HL-60/S4 (cell line): ENCODE measurements around the gene NINJ2.

Source experiments
- in situ Hi-C: fragments of 300-500 bp; cut with MboI; formaldehyde crosslinking; loops from 2 replicates; pipeline ENCODE4 v1.14.3; 2022; ENCODE audit warnings: low sequenced_read_pairs

The NINJ2 gene

DNA sequence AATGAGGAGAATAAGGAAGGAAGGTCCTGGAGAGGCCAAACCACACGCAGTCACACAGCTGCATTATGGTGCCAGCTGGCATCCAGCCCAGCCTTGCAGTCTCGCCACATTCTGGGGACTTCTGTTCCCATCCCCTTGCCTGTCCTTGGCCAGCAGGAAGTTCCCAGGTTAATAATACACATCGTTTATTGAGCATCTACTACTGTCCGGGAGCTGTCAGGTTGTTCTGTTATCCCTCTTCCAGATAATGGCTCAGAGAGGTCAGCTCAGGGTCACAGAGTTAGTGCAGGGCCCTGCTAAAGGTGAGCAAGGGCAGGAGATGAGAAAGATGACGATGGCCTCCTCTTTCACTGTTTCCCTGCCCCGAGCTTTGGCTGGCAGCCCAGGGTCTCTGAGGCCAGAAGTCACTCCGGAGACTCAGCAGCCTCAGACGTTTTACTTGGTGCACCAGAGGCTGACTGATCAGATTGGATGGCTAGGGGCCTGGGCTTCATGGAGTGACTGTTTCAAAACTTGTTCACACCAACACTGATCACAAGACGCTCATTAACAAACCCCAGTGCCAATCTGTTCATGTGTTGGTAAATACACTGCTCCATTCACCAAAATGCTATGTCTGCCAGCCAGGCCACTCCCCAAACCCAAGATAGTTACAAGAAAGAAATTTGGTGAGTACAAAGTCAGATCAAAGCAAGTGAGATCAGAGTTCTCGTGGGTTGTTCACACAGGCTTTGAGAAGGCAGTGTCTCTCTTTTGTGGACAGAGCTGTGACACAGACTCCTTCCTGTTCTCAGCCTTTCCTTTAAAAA, 124.3 kb downstream of the NINJ2 start:
- in situ Hi-C loops, result loop anchor here (10.0 kb wide), 1 partner anchor 84 kb away; the partner anchor contains the start of gene B4GALNT3

DNA sequence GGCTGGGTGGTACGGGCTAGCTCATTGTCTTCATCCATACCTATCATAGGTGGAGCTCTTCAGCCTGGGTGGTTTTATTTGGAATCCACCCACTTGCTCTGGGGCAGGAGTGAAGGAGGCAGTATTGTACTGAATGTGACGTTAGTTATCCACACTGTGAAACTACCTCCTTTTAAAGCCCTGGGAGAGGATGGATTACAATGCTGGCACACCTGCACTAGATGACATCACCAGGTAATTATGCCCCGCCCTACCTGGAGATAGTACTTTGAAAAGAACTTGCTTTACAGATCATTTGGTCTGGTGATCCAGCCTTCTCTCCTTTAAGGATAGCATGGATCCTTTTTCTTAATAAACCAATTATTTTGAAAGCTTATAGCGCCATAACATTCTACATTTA, 125.5 kb downstream of the NINJ2 start:
- in situ Hi-C loops, result loop anchor here (10.0 kb wide), 1 partner anchor 83 kb away; the partner anchor contains the start of gene B4GALNT3

DNA sequence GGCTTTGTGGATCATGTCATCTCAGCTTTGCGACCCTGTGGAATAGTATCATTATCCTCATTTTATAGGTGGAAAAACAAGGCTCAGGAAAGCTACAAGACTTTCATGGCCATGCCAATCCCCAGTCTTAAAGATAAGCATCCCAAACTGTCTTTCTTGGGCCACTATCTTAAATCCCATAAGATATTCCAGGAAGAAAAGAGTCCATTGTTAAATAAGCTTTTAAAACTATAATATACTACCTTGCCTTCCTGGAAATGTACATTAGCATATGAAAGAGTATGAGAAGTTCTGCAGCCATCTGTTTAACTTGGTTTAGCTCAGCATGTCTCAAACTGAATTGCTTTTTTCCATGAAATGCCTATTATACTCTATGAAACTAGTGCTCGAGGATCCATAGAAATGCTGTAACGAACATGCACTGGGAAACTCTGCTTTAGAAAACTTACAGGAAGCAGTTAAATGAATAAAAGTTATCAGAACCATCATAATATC, 126.4 kb downstream of the NINJ2 start:
- in situ Hi-C loops, result loop anchor here (10.0 kb wide), 1 partner anchor 82 kb away; the partner anchor contains the start of gene B4GALNT3

DNA sequence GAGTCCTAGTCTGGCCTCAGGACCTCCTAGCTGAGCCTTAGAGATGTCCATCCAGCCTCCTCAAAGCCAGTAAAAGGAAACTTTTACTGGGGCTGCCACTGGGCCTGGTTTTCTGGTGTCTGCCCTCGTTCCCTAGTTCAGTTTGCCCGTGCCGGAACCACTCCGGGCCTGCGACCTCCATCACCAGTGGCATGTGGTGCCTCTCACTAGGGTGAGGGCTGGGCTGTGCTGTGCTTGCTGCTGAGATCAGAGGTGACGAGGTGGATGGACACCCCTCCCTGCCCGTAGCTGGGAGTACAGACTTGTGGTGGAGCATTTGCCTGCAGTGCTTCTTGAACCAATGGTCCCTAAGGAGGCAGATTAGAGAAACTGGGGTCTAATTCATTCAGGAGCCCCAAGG, 127.8 kb downstream of the NINJ2 start:
- in situ Hi-C loops, result loop anchor here (10.0 kb wide), 1 partner anchor 81 kb away; the partner anchor contains the start of gene B4GALNT3

DNA sequence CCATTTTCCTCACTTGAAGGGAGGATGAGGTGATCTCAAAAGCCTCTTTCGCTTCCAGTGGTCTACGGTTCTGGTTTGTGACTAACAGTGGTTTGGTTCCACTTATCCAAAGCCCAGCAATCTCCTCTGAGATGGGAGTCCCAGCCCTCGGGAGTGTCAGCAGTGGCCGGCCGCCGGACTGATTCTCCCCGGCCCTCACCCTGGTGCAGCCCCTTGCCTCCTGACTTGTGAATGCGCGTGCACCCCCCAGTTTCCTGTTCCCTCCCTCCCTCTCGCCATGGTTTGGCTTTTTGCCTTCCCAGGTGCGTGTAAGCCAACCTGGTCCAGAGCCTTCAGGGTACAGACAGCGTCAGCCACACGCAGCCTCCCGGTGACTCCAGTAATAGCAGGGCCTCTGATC, 129.0 kb downstream of the NINJ2 start:
- in situ Hi-C loops, result loop anchor here (10.0 kb wide), 1 partner anchor 79 kb away; the partner anchor contains the start of gene B4GALNT3

DNA sequence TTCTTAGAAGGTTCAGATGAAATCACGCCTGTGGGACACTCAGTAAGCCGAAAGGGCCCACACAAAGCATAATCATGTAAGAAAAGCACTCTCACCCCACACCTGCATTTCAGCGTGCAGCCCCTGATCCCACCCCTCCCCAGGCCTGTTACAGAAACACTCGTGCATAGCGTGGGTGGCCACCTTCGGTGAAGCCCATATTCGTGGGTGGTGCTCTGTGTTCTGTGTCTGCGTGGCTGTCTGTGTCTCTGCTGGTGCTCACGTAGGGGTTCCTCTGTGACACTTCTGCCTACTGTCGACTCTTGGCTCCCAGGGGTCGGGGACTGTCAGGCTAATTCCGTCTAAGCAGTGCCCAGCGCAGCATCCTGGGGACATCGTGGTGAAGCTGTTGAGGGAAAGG, 129.5 kb downstream of the NINJ2 start:
- in situ Hi-C loops, result loop anchor here (10.0 kb wide), 1 partner anchor 79 kb away; the partner anchor contains the start of gene B4GALNT3

DNA sequence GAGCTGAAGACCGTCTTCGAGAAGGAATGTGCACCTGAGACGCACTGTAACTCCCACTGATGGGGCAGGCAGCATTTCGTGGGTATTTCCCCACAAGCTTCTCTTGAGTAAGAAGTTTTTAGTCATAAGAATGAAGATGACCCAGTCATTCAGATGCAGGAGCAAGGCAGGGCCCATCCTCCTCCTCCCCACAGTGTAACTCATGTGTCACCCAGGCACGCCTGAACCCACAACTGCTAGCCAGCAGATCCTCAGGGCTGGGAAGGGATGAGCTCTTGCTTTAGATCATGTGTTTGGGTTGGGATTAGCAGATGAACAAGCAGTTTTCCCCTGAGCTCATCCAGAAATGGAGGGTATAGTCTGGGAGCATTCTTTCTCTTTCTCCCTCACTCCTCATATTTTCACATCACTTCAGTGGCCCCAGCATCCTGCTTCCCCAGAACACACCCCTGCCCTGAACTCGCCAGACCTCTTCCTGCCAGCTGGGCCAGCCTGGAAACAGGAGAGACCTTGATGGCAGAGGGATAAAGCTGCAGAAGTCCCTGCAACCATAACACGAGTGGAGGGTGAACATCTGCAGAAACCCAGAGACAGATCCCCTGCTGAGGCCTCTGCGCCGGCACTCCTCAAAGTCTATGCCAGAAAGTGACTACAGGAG, 130.2 kb downstream of the NINJ2 start:
- in situ Hi-C loops, result loop anchor here (10.0 kb wide), 1 partner anchor 78 kb away; the partner anchor contains the start of gene B4GALNT3

DNA sequence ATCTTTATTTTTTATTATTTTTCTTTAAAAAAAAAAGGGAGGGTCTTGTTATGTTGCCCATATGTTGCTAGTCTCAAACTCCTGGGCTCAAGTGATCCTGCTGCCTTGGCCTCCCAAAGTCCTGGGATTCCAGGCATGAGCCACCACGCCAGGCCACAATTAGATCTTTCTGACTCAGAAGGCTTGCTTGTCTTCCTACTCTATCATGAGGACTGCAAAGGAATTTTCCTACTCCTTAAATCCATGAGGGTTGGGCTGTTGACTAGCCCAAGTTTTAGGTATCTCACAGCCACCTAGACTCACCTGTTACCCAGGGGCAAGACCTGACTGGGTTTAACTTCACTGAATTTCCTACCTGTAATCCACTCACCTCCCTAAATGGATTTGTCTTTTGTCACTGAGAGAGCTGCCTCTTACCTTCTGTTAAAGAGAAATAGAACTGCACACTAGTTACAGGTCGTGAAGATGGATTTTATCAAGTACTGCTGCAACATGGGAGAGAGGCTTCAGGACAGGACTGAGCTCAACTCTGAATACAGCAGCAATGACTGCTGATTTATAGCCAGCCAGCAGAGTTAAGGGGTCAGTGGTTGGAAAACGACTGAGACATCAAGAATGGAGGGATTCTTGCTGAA, 131.2 kb downstream of the NINJ2 start:
- in situ Hi-C loops, result loop anchor here (10.0 kb wide), 1 partner anchor 77 kb away; the partner anchor contains the start of gene B4GALNT3

DNA sequence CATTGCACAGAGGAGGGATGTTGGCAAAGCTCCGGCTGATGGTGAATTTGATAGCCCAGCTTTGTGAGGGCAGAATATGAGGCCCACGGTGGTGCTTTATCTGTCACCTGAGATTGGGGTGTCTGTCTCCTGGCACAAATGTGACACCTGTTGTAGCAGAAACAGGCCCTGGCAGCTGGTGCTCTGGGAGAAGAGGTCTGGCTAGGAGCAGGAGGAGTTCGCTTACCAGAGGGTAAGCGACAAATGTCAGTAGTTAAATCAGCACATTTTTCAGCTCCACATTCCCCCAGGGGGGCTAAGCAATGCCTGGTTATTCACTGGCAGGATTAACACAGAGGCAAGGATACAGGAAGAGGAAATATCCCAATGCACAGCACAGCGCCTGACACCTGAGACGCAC, 132.4 kb downstream of the NINJ2 start:
- in situ Hi-C loops, result loop anchor here (10.0 kb wide), 1 partner anchor 76 kb away; the partner anchor contains the start of gene B4GALNT3

DNA sequence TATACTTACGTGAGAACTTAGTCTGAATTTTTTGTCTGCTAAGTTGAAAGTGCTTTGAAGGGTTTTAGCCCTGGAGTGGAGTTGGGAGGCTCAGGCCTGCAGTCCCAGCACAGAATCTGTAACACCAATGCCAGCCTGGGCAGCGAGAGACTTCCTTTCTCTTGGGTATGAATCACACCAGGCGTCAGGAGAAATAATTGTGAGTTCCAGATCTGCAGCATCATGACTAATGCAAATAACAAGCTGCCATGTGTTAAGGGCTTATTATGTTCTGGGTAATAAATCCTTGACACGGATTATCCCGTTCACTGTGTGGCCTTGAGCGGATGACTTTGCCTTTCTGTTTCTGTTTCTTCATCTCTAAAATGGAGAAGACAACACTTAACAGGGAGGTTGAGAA, 132.9 kb downstream of the NINJ2 start:
- in situ Hi-C loops, result loop anchor here (10.0 kb wide), 1 partner anchor 76 kb away; the partner anchor contains the start of gene B4GALNT3

DNA sequence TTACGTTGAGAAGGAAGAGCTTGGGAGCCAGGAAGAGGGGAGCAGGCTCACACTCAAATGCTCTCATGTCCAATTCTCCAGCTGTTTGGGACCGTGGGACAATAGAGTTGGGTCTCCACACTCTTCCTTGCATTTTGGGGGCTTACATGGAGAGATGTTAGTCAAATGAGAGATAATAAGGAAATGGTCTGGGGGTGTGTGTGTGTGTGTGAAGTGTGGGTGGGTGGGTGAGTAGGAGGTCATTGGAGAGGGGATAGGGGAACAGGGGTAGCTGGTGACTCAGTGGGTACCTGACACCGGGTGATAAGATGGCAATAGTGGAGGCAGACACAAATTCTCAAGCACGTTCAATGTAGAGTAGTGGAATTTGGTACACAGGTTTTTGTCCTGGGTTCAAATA, 135.5 kb downstream of the NINJ2 start:
- in situ Hi-C loops, result no loop called here

DNA sequence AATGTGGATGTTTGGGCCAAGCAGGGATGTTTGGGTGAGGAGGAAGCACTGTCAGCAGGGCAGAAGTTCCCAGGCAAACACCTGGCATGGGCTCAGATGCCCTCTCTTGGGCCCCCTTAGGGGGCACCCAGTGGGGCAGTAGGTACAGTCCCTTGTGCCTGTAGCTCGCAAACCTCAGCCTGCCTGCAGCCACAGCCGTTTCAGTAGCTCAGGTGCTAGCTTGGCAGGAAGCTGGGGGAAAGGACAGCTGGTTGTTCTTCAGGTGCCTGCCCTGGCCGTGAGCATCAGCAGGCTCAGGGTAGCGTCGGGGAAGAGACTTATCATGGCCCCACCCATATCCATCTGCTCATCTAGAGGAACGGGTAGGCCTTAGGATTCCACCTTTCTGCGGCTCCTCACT, 136.0 kb downstream of the NINJ2 start:
- in situ Hi-C loops, result no loop called here

DNA sequence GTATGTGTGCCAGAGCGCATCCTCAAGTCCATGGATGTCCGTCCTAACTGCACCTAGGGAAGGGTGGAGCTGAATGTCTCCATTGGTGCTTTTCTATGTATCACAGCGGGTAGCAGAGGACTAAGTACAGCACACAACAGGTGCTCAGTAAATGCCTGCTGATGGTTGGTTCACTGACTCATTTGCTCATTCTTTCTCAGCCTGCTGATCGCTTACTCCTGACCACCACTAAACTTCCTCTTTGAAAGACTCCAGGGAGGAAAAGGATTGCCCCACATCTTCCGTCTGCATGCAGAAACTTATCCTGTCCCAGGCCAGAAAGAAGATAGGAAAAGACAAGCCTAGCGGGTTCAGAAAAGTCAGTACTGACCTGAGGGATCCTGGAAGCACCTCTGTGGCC, 137.2 kb downstream of the NINJ2 start:
- in situ Hi-C loops, result no loop called here

DNA sequence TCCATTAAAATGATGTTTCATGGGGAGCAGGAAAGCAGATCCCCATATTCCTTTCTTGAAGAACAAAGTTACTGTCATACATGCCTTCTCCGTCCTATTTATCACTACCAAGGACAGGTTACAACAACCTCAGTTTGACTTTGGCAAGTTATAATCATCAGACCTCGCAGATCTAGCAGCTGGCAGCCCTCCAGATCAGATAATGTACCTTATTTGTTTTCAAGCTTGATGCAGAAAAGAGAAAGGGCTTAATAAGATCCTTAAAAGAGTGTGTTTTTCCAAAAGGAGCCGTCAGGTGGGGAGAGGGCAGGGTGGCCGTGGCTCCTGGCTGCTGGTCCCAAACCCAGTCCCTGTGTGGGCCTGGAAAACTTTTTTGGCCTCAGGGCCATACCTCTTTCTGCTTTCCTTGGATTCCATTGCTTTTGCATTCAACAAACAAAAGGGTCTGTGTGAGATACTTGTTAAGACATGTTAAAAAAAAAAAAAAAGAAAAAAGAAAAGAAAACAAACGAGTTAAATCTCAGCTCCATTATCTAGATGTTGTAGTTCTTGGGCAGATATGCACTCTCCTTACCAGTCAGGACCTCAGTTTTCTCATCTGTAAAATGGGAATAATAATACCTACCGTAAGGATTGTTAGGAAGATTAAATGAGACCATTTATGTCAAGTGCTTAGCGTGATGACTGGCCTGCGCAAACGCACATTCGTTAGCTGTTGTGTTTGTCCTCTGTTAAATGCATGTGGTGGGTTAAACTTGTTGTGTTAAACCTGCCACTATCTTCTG, 138.9 kb downstream of the NINJ2 start:
- in situ Hi-C loops, result no loop called here

DNA sequence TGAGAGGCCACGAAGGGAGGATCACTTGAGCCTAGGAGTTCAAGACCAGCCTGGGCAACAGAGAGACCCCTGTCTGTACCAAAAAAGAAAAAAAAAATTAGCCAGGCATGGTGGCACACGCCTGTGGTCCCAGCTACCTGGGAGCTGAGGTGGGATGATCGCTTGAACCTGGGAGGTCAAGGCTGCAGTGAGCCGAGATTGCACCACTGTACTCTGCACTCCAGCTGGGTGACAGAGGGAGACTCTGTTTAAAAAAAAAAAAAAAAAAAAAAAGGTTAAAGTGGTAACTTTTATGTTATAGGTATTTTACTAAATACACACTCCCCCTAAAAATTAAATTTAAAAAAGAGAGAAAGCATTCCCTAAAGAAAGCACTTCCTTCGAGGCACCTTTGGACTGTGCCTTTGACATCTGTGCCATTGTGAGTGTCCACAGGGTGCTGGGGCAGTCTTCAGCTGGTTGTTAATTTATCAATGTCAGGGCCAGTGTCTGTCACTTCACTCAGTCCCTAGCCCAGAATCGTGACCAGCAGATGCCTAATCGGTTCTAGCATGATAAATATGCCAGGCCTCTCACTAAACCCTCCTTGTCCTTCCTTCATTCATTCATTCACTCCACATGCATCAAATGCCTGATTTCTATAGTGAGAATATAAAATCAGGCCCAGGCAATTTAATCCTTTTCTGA, 140.4 kb downstream of the NINJ2 start:
- in situ Hi-C loops, result no loop called here

DNA sequence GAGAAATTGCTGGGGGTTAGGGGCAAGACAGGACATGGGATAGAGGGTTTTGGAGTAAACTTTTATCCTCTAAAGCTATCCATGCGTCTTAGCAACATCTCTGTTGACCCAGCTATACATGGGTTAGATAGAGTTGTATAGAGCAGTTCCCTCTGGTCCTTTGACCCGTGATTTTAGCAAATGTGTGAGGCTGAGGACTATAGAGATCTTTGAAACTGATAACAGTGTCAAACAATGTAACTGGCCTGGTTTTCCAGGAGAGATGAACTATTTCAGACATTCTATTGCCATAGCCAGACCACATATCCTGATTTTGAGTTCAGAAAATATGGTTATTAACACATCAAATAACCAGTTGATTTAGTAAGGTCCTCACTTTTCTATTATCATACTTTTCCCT, 143.1 kb downstream of the NINJ2 start:
- in situ Hi-C loops, result no loop called here

DNA sequence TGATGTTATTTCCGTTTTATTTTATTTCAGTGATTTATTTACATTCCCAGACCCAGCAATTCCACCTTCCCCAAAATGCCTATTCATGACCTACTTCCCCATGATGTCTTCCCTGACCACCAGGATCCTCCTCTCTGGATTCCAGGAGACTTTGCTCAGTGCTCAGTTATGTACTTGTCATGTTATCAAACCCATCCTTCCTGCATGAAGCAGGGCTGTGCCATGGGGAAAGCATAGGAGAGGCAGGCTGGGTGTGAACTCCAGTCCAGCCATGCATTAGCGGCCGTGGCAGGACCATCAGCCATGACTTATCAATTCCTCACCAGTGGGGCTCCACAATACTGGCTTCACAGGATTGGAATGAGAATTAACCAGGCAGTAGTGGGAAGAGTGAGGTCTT, 145.7 kb downstream of the NINJ2 start:
- in situ Hi-C loops, result no loop called here
